Measurements from ENCODE around the gene ANO4.

DNA sequence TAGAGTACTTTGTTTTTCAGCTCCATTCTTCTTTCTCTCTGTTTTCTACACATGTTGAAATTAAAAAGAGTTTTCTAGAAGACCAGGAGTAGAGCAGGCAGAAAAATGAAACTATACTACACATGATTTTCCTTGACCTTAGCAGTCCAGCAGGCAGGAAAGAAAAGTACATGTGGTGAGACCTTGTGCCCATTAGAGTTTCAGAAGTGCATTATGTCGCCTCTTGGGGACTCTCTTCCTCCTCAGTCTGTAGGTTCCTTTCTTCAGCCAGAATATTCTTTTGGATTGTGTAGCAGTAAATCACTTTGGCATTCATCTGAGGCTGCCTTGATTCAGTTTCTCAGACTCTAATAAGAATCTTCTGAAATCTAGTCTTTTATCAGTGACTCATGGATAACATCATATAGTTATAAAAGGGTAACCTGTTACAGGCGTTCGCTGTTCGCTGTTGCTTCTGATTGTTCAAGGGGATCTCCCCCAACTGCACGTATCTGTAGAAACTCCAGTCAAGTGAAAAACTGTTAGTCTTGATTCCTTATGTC lies 161.8 kb downstream of the ANO4 start:
- TF ChIP-seq, protein P1, sequence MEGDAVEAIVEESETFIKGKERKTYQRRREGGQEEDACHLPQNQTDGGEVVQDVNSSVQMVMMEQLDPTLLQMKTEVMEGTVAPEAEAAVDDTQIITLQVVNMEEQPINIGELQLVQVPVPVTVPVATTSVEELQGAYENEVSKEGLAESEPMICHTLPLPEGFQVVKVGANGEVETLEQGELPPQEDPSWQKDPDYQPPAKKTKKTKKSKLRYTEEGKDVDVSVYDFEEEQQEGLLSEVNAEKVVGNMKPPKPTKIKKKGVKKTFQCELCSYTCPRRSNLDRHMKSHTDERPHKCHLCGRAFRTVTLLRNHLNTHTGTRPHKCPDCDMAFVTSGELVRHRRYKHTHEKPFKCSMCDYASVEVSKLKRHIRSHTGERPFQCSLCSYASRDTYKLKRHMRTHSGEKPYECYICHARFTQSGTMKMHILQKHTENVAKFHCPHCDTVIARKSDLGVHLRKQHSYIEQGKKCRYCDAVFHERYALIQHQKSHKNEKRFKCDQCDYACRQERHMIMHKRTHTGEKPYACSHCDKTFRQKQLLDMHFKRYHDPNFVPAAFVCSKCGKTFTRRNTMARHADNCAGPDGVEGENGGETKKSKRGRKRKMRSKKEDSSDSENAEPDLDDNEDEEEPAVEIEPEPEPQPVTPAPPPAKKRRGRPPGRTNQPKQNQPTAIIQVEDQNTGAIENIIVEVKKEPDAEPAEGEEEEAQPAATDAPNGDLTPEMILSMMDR (IDR thresholded peaks at IDR 0.05): no peak
- TF ChIP-seq POLR2A (IDR thresholded peaks at IDR 0.05): no peak

Measured in lower leg skin (tissue), 3 donors.